ENCODE data around the gene RCN1.
"Not testable (repeated sequence)": the region's sequence is repeated elsewhere in the genome, so short reads cannot be mapped to it uniquely, and the experiment has no call there.

RCN1 gene

GRCh38 chr11:32080361-32080980 lies 10.4 kb upstream of the RCN1 start:
- DNase-seq: no peak

- no peak for DNase-seq
Measured at GRCh38 chr11:32081129-32081641, 9.7 kb upstream of the RCN1 start.

- no peak for DNase-seq
Measured at GRCh38 chr11:32081901-32082300, 9.0 kb upstream of the RCN1 start.

- no peak for DNase-seq
Measured at GRCh38 chr11:32082346-32082986, 8.4 kb upstream of the RCN1 start.

- no peak for DNase-seq
Measured at GRCh38 chr11:32087597-32087996, 3.3 kb upstream of the RCN1 start.

GRCh38 chr11:32088117-32088941 lies 2.5 kb upstream of the RCN1 start:
- peak; percentile 18 for DNase-seq

GRCh38 chr11:32092581-32093170 lies 1.8 kb downstream of the RCN1 start:
- DNase-seq: no peak

GRCh38 chr11:32094923-32095322 lies 4.0 kb downstream of the RCN1 start:
- DNase-seq: no peak

- no peak for DNase-seq
Measured at GRCh38 chr11:32098142-32098903, 7.4 kb downstream of the RCN1 start.

- no peak for DNase-seq
Measured at GRCh38 chr11:32099516-32099915, 8.6 kb downstream of the RCN1 start.

GRCh38 chr11:32100495-32100894 lies 9.6 kb downstream of the RCN1 start:
- DNase-seq: no peak

GRCh38 chr11:32101791-32102190 lies 10.9 kb downstream of the RCN1 start:
- no peak for DNase-seq

GRCh38 chr11:32103121-32103719 lies 12.3 kb downstream of the RCN1 start:
- DNase-seq: not testable (repeated sequence)

- DNase-seq: no peak
Measured at GRCh38 chr11:32103941-32104340, 13.1 kb downstream of the RCN1 start.

GRCh38 chr11:32105871-32106560 lies 15.1 kb downstream of the RCN1 start:
- no peak for DNase-seq

GRCh38 chr11:32107647-32108046 lies 16.8 kb downstream of the RCN1 start:
- DNase-seq: no peak

GRCh38 chr11:32108576-32108975 lies 17.7 kb downstream of the RCN1 start:
- no peak for DNase-seq

GRCh38 chr11:32109138-32109537 lies 18.3 kb downstream of the RCN1 start:
- no peak for DNase-seq

- no peak for DNase-seq
Measured at GRCh38 chr11:32109592-32109991, 18.7 kb downstream of the RCN1 start.

GRCh38 chr11:32110795-32111194 lies 19.9 kb downstream of the RCN1 start:
- no peak for DNase-seq

GRCh38 chr11:32113200-32113919 lies 22.5 kb downstream of the RCN1 start:
- DNase-seq: peak; percentile 55

All from NCI-H1694 treated with DMSO at 0.1 percent for 48 hours (cell line).